ENCODE measurements around the gene CATSPERD.
A peak's percentile ranks its signal among the peaks of the same experiment; 100 is the strongest.

CATSPERD gene

DNA sequence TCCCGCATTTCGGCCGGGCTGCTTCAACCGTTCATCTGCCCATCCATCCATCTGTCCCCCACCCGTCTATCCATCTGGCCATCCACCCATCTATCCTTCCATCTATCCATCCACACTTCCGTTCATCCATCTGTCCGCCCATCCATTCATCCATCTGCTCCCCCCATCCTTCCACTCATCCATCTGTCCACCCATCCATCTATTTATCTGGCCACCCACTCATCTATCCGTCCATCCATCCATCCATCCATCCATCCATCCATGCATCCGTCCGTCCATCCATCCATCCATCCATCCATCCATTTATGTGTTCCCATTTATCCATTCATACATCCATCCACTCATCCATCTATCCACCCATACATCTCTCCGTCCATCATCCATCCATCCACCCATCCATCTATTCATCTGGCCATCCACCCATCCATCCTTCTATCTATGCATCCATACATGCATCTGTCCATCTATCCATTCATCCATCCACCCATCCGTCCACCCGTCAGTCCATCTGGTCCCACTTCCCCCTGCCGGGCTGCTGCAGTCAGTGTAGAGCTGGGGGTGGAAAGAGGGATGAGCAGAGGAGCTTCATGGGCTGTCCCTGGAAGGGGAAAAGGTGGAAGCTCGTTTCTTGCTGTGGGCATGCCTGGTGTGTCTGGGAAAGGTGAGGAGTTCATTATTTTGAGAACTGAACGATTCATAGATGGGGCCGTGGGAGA lies 38.9 kb upstream of the CATSPERD start:
- TF ChIP-seq, protein P1, sequence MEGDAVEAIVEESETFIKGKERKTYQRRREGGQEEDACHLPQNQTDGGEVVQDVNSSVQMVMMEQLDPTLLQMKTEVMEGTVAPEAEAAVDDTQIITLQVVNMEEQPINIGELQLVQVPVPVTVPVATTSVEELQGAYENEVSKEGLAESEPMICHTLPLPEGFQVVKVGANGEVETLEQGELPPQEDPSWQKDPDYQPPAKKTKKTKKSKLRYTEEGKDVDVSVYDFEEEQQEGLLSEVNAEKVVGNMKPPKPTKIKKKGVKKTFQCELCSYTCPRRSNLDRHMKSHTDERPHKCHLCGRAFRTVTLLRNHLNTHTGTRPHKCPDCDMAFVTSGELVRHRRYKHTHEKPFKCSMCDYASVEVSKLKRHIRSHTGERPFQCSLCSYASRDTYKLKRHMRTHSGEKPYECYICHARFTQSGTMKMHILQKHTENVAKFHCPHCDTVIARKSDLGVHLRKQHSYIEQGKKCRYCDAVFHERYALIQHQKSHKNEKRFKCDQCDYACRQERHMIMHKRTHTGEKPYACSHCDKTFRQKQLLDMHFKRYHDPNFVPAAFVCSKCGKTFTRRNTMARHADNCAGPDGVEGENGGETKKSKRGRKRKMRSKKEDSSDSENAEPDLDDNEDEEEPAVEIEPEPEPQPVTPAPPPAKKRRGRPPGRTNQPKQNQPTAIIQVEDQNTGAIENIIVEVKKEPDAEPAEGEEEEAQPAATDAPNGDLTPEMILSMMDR (IDR thresholded peaks at IDR 0.05): no peak
- Histone ChIP-seq H3K4me3 (ENCODE audit: low read depth in 1 of 2, low read length in 1 of 2) (peak overlapping the region; percentile 73 to 90), H3K27me3 (peaks cover 6% of the 10 kb centered on the region), H3K36me3 (no peaks in the 10 kb centered on the region), H3K9me3 (no peaks in the 10 kb centered on the region), H3K4me1 (ENCODE audit: control insufficient read depth in 1 of 2, insufficient read depth in 1 of 2, low read depth in 1 of 2, low read length in 1 of 2) (peaks cover 25 to 26% of the 10 kb centered on the region in 2 experiments), H3K27ac (peak overlapping the region; percentile 82)

DNA sequence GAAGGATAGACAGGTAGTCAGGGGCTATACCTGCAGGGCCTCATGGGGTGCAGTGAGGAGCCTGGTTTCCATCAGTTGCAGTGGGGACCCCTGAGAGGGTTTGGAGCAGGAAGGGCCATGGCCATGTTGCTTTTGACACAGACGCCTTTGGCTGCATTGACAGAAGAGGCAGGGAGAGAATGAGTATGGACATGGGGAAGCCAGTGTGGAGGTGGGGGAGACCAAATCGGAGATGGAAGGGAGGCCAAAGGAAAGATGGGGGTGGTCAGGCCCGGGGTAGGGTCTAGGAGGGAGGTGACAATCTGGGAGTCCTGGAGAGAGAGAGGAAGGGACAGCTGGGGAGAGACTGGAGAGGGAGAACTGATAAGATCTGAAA lies 38.3 kb upstream of the CATSPERD start:
- Histone ChIP-seq H3K36me3 (no peaks in the 10 kb centered on the region), H3K27ac (no peak overlapping the region), H3K9me3 (no peaks in the 10 kb centered on the region), H3K27me3 (peaks cover 6% of the 10 kb centered on the region), H3K4me3 (ENCODE audit: low read depth in 1 of 2, low read length in 1 of 2) (no peak overlapping the region), H3K4me1 (ENCODE audit: control insufficient read depth in 1 of 2, insufficient read depth in 1 of 2, low read depth in 1 of 2, low read length in 1 of 2) (peaks cover 28 to 32% of the 10 kb centered on the region in 2 experiments)
- TF ChIP-seq, protein P1 (IDR thresholded peaks at IDR 0.05): no peak

DNA sequence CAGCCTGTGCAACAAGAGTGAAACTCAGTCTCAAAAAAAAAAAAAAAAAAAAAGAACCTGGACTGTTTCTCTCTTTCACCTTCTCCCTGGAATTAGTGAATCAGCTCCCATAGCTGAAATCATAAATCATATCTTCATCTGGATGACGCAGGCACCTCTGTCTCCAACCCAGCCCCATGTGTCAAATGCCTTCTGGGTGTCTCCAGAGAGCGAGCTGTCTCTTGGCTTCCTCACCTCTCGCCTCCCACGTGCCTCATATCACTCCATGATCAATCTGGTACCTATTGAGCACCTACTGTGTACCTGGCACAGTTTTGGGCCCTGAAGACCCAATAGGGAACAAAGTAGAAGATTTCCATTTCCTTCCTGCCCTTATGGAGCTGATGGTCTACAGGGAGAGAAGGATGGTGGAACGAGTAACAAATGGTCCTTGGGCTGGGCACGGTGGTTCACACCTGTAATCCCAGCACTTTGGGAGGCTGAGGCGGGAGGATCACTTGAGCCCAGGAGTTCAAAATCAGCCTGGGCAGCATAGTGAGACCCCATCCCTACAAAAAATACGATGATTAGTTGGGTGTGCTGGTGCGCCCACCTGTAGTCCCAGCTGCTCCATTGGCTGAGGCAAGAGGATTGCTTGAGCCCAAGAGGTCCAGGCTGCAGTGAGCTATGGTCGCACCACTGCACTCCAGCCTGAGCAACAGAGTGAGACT lies 37.1 kb upstream of the CATSPERD start:
- Histone ChIP-seq H3K36me3 (no peaks in the 10 kb centered on the region), H3K27me3 (peaks cover 6% of the 10 kb centered on the region), H3K9me3 (no peaks in the 10 kb centered on the region), H3K4me3 (ENCODE audit: low read depth in 1 of 2, low read length in 1 of 2) (no peak overlapping the region), H3K4me1 (ENCODE audit: control insufficient read depth in 1 of 2, insufficient read depth in 1 of 2, low read depth in 1 of 2, low read length in 1 of 2) (peaks cover 33 to 40% of the 10 kb centered on the region in 2 experiments), H3K27ac (no peak overlapping the region)
- TF ChIP-seq, protein P1 (IDR thresholded peaks at IDR 0.05): no peak

DNA sequence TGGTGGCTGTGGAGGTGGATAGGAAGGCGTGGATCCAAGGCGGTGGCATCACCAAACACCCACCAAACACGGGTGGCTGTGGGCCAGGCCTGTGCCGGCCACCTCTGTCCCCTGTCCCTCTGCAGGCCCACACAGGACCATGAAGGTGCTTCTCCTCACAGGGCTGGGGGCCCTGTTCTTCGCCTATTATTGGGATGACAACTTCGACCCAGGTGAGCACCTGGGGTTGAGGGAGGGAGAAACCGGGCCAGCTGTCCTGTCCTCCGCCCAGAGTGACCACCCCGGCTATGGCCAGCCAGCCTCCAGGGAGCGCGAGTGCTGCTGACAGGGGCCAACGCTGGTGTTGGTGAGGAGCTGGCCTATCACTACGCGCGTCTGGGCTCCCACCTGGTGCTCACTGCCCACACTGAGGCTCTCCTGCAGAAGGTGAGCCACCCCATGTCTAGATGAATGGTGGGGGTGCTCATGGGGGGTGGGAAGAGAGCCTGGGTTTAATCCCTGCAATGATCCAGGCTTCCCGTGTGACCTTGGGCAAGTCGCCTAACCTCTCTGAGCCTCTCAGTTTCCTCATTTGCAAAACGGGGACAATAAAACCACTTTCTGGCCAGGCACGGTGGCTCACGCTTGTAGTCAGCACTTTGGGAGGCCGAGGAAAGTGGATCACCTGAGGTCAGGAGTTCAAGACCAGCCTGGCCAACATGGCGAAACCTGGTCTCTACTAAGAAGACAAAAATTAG lies 35.6 kb upstream of the CATSPERD start:
- Histone ChIP-seq H3K36me3 (no peaks in the 10 kb centered on the region), H3K27ac (no peak overlapping the region), H3K4me1 (ENCODE audit: control insufficient read depth in 1 of 2, insufficient read depth in 1 of 2, low read depth in 1 of 2, low read length in 1 of 2) (peaks cover 29 to 38% of the 10 kb centered on the region in 2 experiments), H3K27me3 (peaks cover 6% of the 10 kb centered on the region), H3K4me3 (ENCODE audit: low read depth in 1 of 2, low read length in 1 of 2) (no peak overlapping the region), H3K9me3 (no peaks in the 10 kb centered on the region)
- TF ChIP-seq, protein P1 (IDR thresholded peaks at IDR 0.05): no peak

DNA sequence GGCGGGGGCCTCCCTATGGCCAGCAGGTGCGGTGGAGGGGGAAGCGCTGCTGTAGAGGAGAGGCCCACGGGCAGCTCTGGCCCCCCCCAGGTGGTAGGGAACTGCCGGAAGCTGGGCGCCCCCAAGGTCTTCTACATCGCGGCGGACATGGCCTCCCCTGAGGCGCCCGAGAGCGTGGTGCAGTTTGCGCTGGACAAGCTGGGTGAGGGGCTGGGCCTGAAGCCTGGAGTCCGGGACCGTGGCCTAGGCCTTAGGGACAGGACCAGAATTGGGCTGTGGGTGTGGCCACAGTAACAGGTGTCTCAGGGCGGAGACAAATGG lies 34.2 kb upstream of the CATSPERD start:
- peak overlapping the region; percentile 88 for H3K27ac ChIP-seq
- peak overlapping the region; percentile 68 to 91 for H3K4me3 ChIP-seq (ENCODE audit: low read depth in 1 of 2, low read length in 1 of 2)
- TF ChIP-seq, protein P1 (IDR thresholded peaks at IDR 0.05): no peak
- no peaks in the 10 kb centered on the region for H3K36me3 ChIP-seq
- peaks cover 6% of the 10 kb centered on the region for H3K27me3 ChIP-seq
- H3K9me3 ChIP-seq: no peaks in the 10 kb centered on the region
- peaks cover 30 to 41% of the 10 kb centered on the region in 2 experiments for H3K4me1 ChIP-seq (ENCODE audit: control insufficient read depth in 1 of 2, insufficient read depth in 1 of 2, low read depth in 1 of 2, low read length in 1 of 2)

Measured in neutrophil (primary cell).